ENCODE measurements around the gene CLEC20A. TPM values are rescaled to one million over a fixed set of nuclear protein-coding genes. Genes with fewer than 3 reads are reported as not detected.

Gene CLEC20A
- total and polyA plus RNA-seq, 12 donors, result not detected

- no peaks in the 10 kb centered on the region for H3K27me3 ChIP-seq
- TF ChIP-seq POLR2A (IDR thresholded peaks at IDR 0.05) (no peak), CTCF (IDR thresholded peaks at IDR 0.05) (no peak)
- H3K36me3 ChIP-seq (replicated peaks in 1 of 2), result no peaks in the 10 kb centered on the region
- no peak overlapping the region for H3K27ac ChIP-seq
- no peak overlapping the region for H3K4me3 ChIP-seq
- 72 to 89% (median 84%) methylated on average over 6 of the region's 6 CpGs for WGBS, 4 donors
- no peaks in the 10 kb centered on the region for H3K9me3 ChIP-seq (replicated peaks in 1 of 3)
- intact Hi-C loops (cut with DNase I), result loop anchor here in 1 of 2 donors (5.0 kb wide), 2 partner anchors 212 to 462 kb away; no protein-coding TSS in a partner anchor
- H3K4me1 ChIP-seq (replicated peaks in 1 of 2), result peaks cover 4 to 6% of the 10 kb centered on the region in 2 donors
- peak in 1 of 7 donors; percentile 23 for DNase-seq
Measured at GRCh38 chr1:178540204-178540603, 43.4 kb upstream of the CLEC20A start.

GRCh38 chr1:178539291-178539690 lies 42.5 kb upstream of the CLEC20A start:
- intact Hi-C loops (cut with DNase I), result no loop called here
- WGBS, 4 donors, result 83 to 91% (median 88%) methylated on average over 6 to 7 of the region's 7 CpGs
- Histone ChIP-seq H3K4me3 (no peak overlapping the region), H3K27ac (no peak overlapping the region), H3K27me3 (no peaks in the 10 kb centered on the region), H3K4me1 (replicated peaks in 1 of 2) (peaks cover 4 to 6% of the 10 kb centered on the region in 2 donors), H3K9me3 (replicated peaks in 1 of 3) (no peaks in the 10 kb centered on the region), H3K36me3 (replicated peaks in 1 of 2) (no peaks in the 10 kb centered on the region)
- peak in 1 of 7 donors; percentile 43 for DNase-seq
- TF ChIP-seq CTCF (IDR thresholded peaks at IDR 0.05), result no peak
- TF ChIP-seq POLR2A (IDR thresholded peaks at IDR 0.05), result no peak

GRCh38 chr1:178538192-178538916 lies 41.6 kb upstream of the CLEC20A start:
- H3K4me1 ChIP-seq (replicated peaks in 1 of 2), result peaks cover 3 to 4% of the 10 kb centered on the region in 2 donors
- TF ChIP-seq POLR2A (IDR thresholded peaks at IDR 0.05) (no peak), CTCF (IDR thresholded peaks at IDR 0.05) (no peak)
- no peak overlapping the region for H3K27ac ChIP-seq
- H3K27me3 ChIP-seq, result no peaks in the 10 kb centered on the region
- H3K36me3 ChIP-seq (replicated peaks in 1 of 2), result no peaks in the 10 kb centered on the region
- 78 to 89% (median 79%) methylated on average over 7 to 9 of the region's 9 CpGs for WGBS, 4 donors
- H3K4me3 ChIP-seq, result no peak overlapping the region
- no peaks in the 10 kb centered on the region for H3K9me3 ChIP-seq (replicated peaks in 1 of 3)
- peak in 1 of 7 donors; percentile 37 for DNase-seq
- intact Hi-C loops (cut with DNase I), result no loop called here

GRCh38 chr1:178537382-178538090 lies 40.8 kb upstream of the CLEC20A start:
- Histone ChIP-seq H3K9me3 (replicated peaks in 1 of 3) (no peaks in the 10 kb centered on the region), H3K4me1 (replicated peaks in 1 of 2) (peaks cover 0 to 4% of the 10 kb centered on the region in 2 donors), H3K27me3 (no peaks in the 10 kb centered on the region), H3K27ac (no peak overlapping the region), H3K36me3 (replicated peaks in 1 of 2) (no peaks in the 10 kb centered on the region), H3K4me3 (no peak overlapping the region)
- 78 to 92% (median 86%) methylated on average over 16 to 20 of the region's 20 CpGs for WGBS, 4 donors
- DNase-seq, result peak in 1 of 7 donors; percentile 48
- intact Hi-C loops (cut with DNase I), result no loop called here
- TF ChIP-seq POLR2A (IDR thresholded peaks at IDR 0.05), result no peak
- no peak for TF ChIP-seq CTCF (IDR thresholded peaks at IDR 0.05)

Data from adrenal gland (tissue), 12 donors.